22Rv1 (cell line): ENCODE results near the gene ZNF324.

Experiments used
- H3K27ac ChIP-seq: fragments of 450-650 bp; 2 replicates; pipeline ENCODE4 v1.5.1; 2017
- CTCF ChIP-seq: fragments of 450-650 bp; IDR thresholded peaks from 2 replicates; pipeline ENCODE4 v1.5.1; 2017; ENCODE audit warnings: mild to moderate bottlenecking
- ZFX ChIP-seq: fragments of 450-650 bp; IDR thresholded peaks from 2 replicates; pipeline ENCODE4 v1.6.1; 2017; ENCODE audit warnings: antibody characterized with exemption, borderline replicate concordance

The ZNF324 gene

GRCh38 chr19:58474997-58475713 lies 8.3 kb downstream of the ZNF324 start:
- peak overlapping the region; percentile 98 for H3K27ac ChIP-seq
- no peak for TF ChIP-seq ZFX
- no peak for TF ChIP-seq CTCF

GRCh38 chr19:58475714-58476497 lies 9.0 kb downstream of the ZNF324 start, which contains the start of gene ZNF446:
TSS of gene ZNF446 (plus strand) at chr19:58476352. CDS start at chr19:58477219, 867 bp downstream.
- peak within 1 kb of the TSS; percentile 98 for H3K27ac ChIP-seq

GRCh38 chr19:58476498-58477015 lies 9.7 kb downstream of the ZNF324 start:
- TF ChIP-seq CTCF, result no peak
- H3K27ac ChIP-seq, result peak overlapping the region; percentile 98

More at GRCh38 chr19:58475714-58476497, 9.0 kb downstream of the ZNF324 start, which contains the start of gene ZNF446:
- TF ChIP-seq ZFX, result no peak
- no peak for TF ChIP-seq CTCF

GRCh38 chr19:58477130-58477529 lies 10.2 kb downstream of the ZNF324 start:
- TF ChIP-seq ZFX, result no peak
- TF ChIP-seq CTCF, result no peak
- H3K27ac ChIP-seq, result peak overlapping the region; percentile 98

- H3K27ac ChIP-seq, result peak overlapping the region; percentile 98
- TF ChIP-seq ZFX (no peak), CTCF (no peak)
Measured at GRCh38 chr19:58477871-58478270, 11.0 kb downstream of the ZNF324 start.

GRCh38 chr19:58479303-58479702 lies 12.4 kb downstream of the ZNF324 start:
- peak overlapping the region; percentile 98; the same call in 1 of the 2 replicates for H3K27ac ChIP-seq
- TF ChIP-seq CTCF (no peak), ZFX (no peak)
